Coronary artery (tissue), 2 donors: Measurements from ENCODE around the gene MARCHF7.
"Not testable (repeated sequence)": the region's sequence is repeated elsewhere in the genome, so short reads cannot be mapped to it uniquely, and the experiment has no call there.

Experiments used
- DNase-seq: peaks from one replicate; pipeline ENCODE4 v3.0.0-alpha.2; 2017; ENCODE audit warnings: low spot score
- H3K27ac ChIP-seq, 2 donors: fragments of 200-600 bp; sonication (generic); one replicate each; pipeline ENCODE4 v1.5.1; 2016 to 2019
- H3K4me3 ChIP-seq: fragments of 200-600 bp; sonication (generic); 2 replicates; pipeline ENCODE4 v1.5.1; 2016; ENCODE audit warnings: mild to moderate bottlenecking, moderate library complexity
- CTCF ChIP-seq: fragments of 200-600 bp; sonication (generic); IDR thresholded peaks from one replicate; pipeline ENCODE4 v1.5.1; 2019; ENCODE audit warnings: antibody characterized with exemption

MARCHF7 gene

GRCh38 chr2:159711562-159712142 is 654 bp upstream of the MARCHF7 start:
- no peak for TF ChIP-seq CTCF
- Histone ChIP-seq H3K4me3 (peak overlapping the region; percentile 78), H3K27ac (peak overlapping the region; percentile 93 to 94)
- DNase-seq: no peak

GRCh38 chr2:159712929-159713420 is 669 bp downstream of the MARCHF7 start:
- Histone ChIP-seq H3K27ac (peak overlapping the region; percentile 93 to 94), H3K4me3 (peak overlapping the region; percentile 78)
- no peak for DNase-seq
- TF ChIP-seq CTCF: no peak

GRCh38 chr2:159713631-159714246 is 1.4 kb downstream of the MARCHF7 start:
- H3K27ac ChIP-seq: peak overlapping the region; percentile 93 to 94
- no peak for DNase-seq
- H3K4me3 ChIP-seq: peak overlapping the region; percentile 78
- TF ChIP-seq CTCF: no peak

GRCh38 chr2:159714247-159714930 is 2.1 kb downstream of the MARCHF7 start:
- TF ChIP-seq CTCF: no peak
- peak overlapping the region in 1 of 2 donors; percentile 94 for H3K27ac ChIP-seq
- H3K4me3 ChIP-seq: peak overlapping the region; percentile 78
- DNase-seq: no peak

GRCh38 chr2:159715451-159715850 is 3.1 kb downstream of the MARCHF7 start:
- H3K4me3 ChIP-seq: no peak overlapping the region
- no peak for TF ChIP-seq CTCF
- H3K27ac ChIP-seq: no peak overlapping the region
- DNase-seq: no peak

GRCh38 chr2:159716409-159716808 is 4.1 kb downstream of the MARCHF7 start:
- DNase-seq, H3K4me3 ChIP-seq, H3K27ac ChIP-seq: not testable (repeated sequence)

- no peak for DNase-seq
- no peak overlapping the region for H3K4me3 ChIP-seq
- TF ChIP-seq CTCF: no peak
- no peak overlapping the region for H3K27ac ChIP-seq
Measured at GRCh38 chr2:159716857-159717256, 4.6 kb downstream of the MARCHF7 start.
